Endothelial cell of umbilical vein (primary cell): ENCODE measurements around the gene COG5. TPM values are rescaled to one million over a fixed set of nuclear protein-coding genes. Genes with fewer than 3 reads are reported as not detected.

Source experiments
- BruUV-seq: library from RNA; stranded (reverse); fragments of 400-500 nt; replicated peaks from 2 replicates; lab custom pipeline; 2021; lab: Mats Ljungman, UMichigan
- CTCF ChIA-PET: fragments of 300-600, 350-600 bp; sonication (Branson Sonifier 250); formaldehyde crosslinking; loops from one replicate; lab custom pipeline; 2021; ENCODE audit warnings: antibody characterized with exemption, inconsistent platforms; lab: Charles Lee
- POLR2A ChIA-PET: fragments of 300-600, 350-600 bp; sonication (Branson Sonifier 250); formaldehyde crosslinking; loops from one replicate; lab custom pipeline; 2021; ENCODE audit warnings: antibody characterized with exemption, inconsistent platforms; lab: Charles Lee
- DNase-seq: peaks from one replicate; pipeline ENCODE4 v3.0.0-alpha.2; 2011; ENCODE audit warnings: low read depth, low spot score
- FAIRE-seq: peaks from 2 replicates; lab custom pipeline; 2011; peaks lifted over from hg19 to GRCh38; lab: Jason Lieb, UNC
- H2AFZ ChIP-seq: 2 replicates; pipeline ENCODE4 v1.6.0; 2012; ENCODE audit warnings: low read depth, low read length, control low read depth, inconsistent platforms
- H3K27ac ChIP-seq: 2 replicates; pipeline ENCODE4 v1.5.1; 2011; ENCODE audit warnings: low read depth, mild to moderate bottlenecking, control low read depth, low read length, moderate library complexity; ENCODE audit not compliant: insufficient read depth
- H3K27me3 ChIP-seq, 2 experiments: 2 replicates each; pipeline versions ENCODE4 v1.6.0 to v1.6.1; 2011; ENCODE audit warnings: low read length in 2 of 2, mixed read lengths in 1 of 2; ENCODE audit not compliant: control insufficient read depth in 2 of 2, insufficient read depth in 2 of 2
- H3K36me3 ChIP-seq, 2 experiments: 2 replicates in 1 of 2; 3 replicates in 1 of 2; pipeline ENCODE4 v1.5.1; 2011; ENCODE audit warnings: low read length in 2 of 2, mild to moderate bottlenecking in 1 of 2, moderate library complexity in 1 of 2; ENCODE audit not compliant: control insufficient read depth in 2 of 2, insufficient read depth in 2 of 2; ENCODE audit errors: extremely low read depth in 1 of 2
- H3K4me1 ChIP-seq: 3 replicates; pipeline ENCODE4 v1.5.1; 2011; ENCODE audit warnings: mild to moderate bottlenecking, low read length; ENCODE audit not compliant: control insufficient read depth, insufficient read depth; ENCODE audit errors: extremely low read depth
- H3K4me2 ChIP-seq: 2 replicates; pipeline ENCODE4 v1.6.1; 2011; ENCODE audit warnings: low read length, control low read depth, mixed read lengths; ENCODE audit not compliant: insufficient read depth
- H3K4me3 ChIP-seq, 3 experiments: fragments of 200-600 bp in 1 of 3; sonication (generic), shearing (Covaris generic) in 1 of 3; replicated peaks in 1 of 3; 2 replicates each; pipeline ENCODE4 v1.5.1; 2011 to 2016; ENCODE audit warnings: control low read depth in 3 of 3, low read length in 3 of 3, mild to moderate bottlenecking in 2 of 3, inconsistent platforms in 1 of 3, low read depth in 1 of 3, moderate library complexity in 1 of 3; ENCODE audit not compliant: insufficient read depth in 1 of 3
- H3K79me2 ChIP-seq: 2 replicates; pipeline ENCODE4 v1.6.0; 2012; ENCODE audit warnings: low read length, inconsistent platforms; ENCODE audit not compliant: control insufficient read depth, insufficient read depth
- H3K9ac ChIP-seq: replicated peaks from 2 replicates; pipeline ENCODE3; 2011; ENCODE audit warnings: low read length, control low read depth; ENCODE audit not compliant: insufficient read depth; ENCODE audit errors: extremely low read depth
- H3K9me1 ChIP-seq: replicated peaks from 3 replicates; pipeline ENCODE4 v1.6.0; 2011; ENCODE audit warnings: mild to moderate bottlenecking, low read length; ENCODE audit not compliant: control insufficient read depth, insufficient read depth; ENCODE audit errors: extremely low read depth
- H3K9me3 ChIP-seq: replicated peaks from 2 replicates; pipeline ENCODE4 v1.5.1; 2012; ENCODE audit warnings: low read length, inconsistent platforms; ENCODE audit not compliant: control insufficient read depth, insufficient read depth
- H4K20me1 ChIP-seq: replicated peaks from 2 replicates; pipeline ENCODE3; 2011; ENCODE audit warnings: mild to moderate bottlenecking, low read length; ENCODE audit not compliant: control insufficient read depth, insufficient read depth; ENCODE audit errors: extremely low read depth
- CTCF ChIP-seq, 2 donors: IDR thresholded peaks; 1 replicate in 1 of 2; 2 replicates in 1 of 2; pipeline ENCODE4 v1.5.1; 2011; ENCODE audit warnings: low read length in 2 of 2, mild to moderate bottlenecking in 2 of 2, moderate library complexity in 2 of 2, control low read depth in 1 of 2, inconsistent platforms in 1 of 2, low read depth in 1 of 2; ENCODE audit not compliant: insufficient read depth in 1 of 2; ENCODE audit errors: extremely low read depth in 1 of 2
- EZH2 ChIP-seq: IDR thresholded peaks from 2 replicates; pipeline ENCODE4 v1.6.1; 2012; ENCODE audit warnings: borderline replicate concordance, low read depth, mild to moderate bottlenecking, moderate library complexity, low read length, inconsistent platforms; ENCODE audit not compliant: severe bottlenecking
- FOS ChIP-seq: IDR thresholded peaks from 2 replicates; pipeline ENCODE4 v1.6.1; 2011; ENCODE audit warnings: mild to moderate bottlenecking, low read length, moderate library complexity, borderline replicate concordance; ENCODE audit not compliant: insufficient read depth
- GATA2 ChIP-seq: IDR thresholded peaks from 2 replicates; pipeline ENCODE4 v1.7.0; 2011; ENCODE audit warnings: low read depth, mild to moderate bottlenecking, moderate library complexity, mixed read lengths, low read length; ENCODE audit not compliant: insufficient read length, insufficient read depth
- JUN ChIP-seq: IDR thresholded peaks from 2 replicates; pipeline ENCODE4 v1.6.1; 2011; ENCODE audit warnings: borderline replicate concordance, low read depth; ENCODE audit not compliant: insufficient read length, insufficient read depth
- MYC ChIP-seq: IDR thresholded peaks from one replicate; pipeline ENCODE4 v1.6.1; 2011; ENCODE audit warnings: mild to moderate bottlenecking, low read depth, low read length
- POLR2A ChIP-seq: IDR thresholded peaks from 2 replicates; pipeline ENCODE4 v1.6.1; 2012; ENCODE audit warnings: low read depth, mild to moderate bottlenecking, control low read depth, low read length
- POLR2AphosphoS5 ChIP-seq: IDR thresholded peaks from 2 replicates; pipeline ENCODE4 v1.6.1; 2012; ENCODE audit warnings: low read depth, mild to moderate bottlenecking, control low read depth, low read length, moderate library complexity; ENCODE audit not compliant: insufficient read depth
- dilution Hi-C: fragments of 300-500 bp; cut with MboI; formaldehyde crosslinking; loops from one replicate; pipeline ENCODE4 v1.15.0; 2019; ENCODE audit warnings: low sequenced_read_pairs; ENCODE audit not compliant: extremely low pct_ligation_motif_present
- intact Hi-C: fragments of 100-400 bp; cut with micrococcal nuclease; formaldehyde crosslinking; loops from one replicate; pipeline ENCODE4 v1.10.0; 2022
- polyA plus RNA-seq, 4 experiments: library from polyadenylated mRNA; depleted of rRNA in 3 of 4; stranded (reverse) in 3 of 4; unstranded in 1 of 4; fragments of >200 nt; gene quantifications; 2 replicates each; pipeline versions ENCODE4 v1.2.1 to v1.2.3, GENCODE V29; 2011 to 2012; ENCODE audit warnings: missing spikeins in 1 of 4
- total RNA-seq: library from RNA; stranded (reverse); gene quantifications from 2 replicates; pipeline ENCODE4 v1.2.3, GENCODE V29; 2021
- TF ChIP-seq, protein P1 (sequence below): IDR thresholded peaks from 2 replicates; pipeline ENCODE4 v1.6.1; 2011; ENCODE audit not compliant: insufficient read depth, insufficient read length

The COG5 gene
- total and polyA plus RNA-seq, 2 donors (not counting 3 experiments of a cell fraction or from before 2014, with no cell fraction given): 18.8 to 45.3 TPM

- H3K9me1 ChIP-seq: no peaks in the 10 kb centered on the region
- H3K27me3 ChIP-seq: no peaks in the 10 kb centered on the region
- no TSS peak for BruUV-seq
- H3K9me3 ChIP-seq: no peaks in the 10 kb centered on the region
- H3K27ac ChIP-seq: no peak overlapping the region
- POLR2A ChIA-PET: interaction anchor here (1.0 to 1.5 kb wide), 2 partner anchors 10 to 11 kb away, joined by 5 to 7 read pairs; partner anchors contain the start of gene HBP1
- H3K36me3 ChIP-seq: peaks cover 0 to 5% of the 10 kb centered on the region in 2 experiments
- FAIRE-seq (no peak), DNase-seq (no peak)
- H3K79me2 ChIP-seq: peaks cover 41% of the 10 kb centered on the region
- intact Hi-C loops (no loop called here), dilution Hi-C loops (no loop called here)
- no peak overlapping the region for H3K4me3 ChIP-seq
- no peak overlapping the region for H3K4me2 ChIP-seq
- no peak overlapping the region for H2AFZ ChIP-seq
- H4K20me1 ChIP-seq: peaks cover 4% of the 10 kb centered on the region
- no peak overlapping the region for H3K9ac ChIP-seq
- peaks cover 27% of the 10 kb centered on the region for H3K4me1 ChIP-seq
- no peak for TF ChIP-seq GATA2
- TF ChIP-seq JUN: no peak
- peak; percentile 42 for TF ChIP-seq FOS
- CTCF ChIA-PET: interaction anchor here (0.9 to 1.7 kb wide), 5 partner anchors 10 to 232 kb away, joined by 5 to 9 read pairs (median 6); partner anchors contain the start of gene HBP1
Observed at GRCh38 chr7:107179326-107180164, 384.2 kb downstream of the COG5 start.

GRCh38 chr7:107173691-107174406, 389.9 kb downstream of the COG5 start:
- Histone ChIP-seq H3K9ac (no peak overlapping the region), H3K4me3 (no peak overlapping the region), H3K4me1 (peaks cover 6% of the 10 kb centered on the region), H3K9me3 (no peaks in the 10 kb centered on the region), H3K27me3 (no peaks in the 10 kb centered on the region), H2AFZ (no peak overlapping the region), H3K79me2 (peaks cover 80% of the 10 kb centered on the region), H3K27ac (no peak overlapping the region), H3K4me2 (no peak overlapping the region), H3K9me1 (no peaks in the 10 kb centered on the region), H4K20me1 (peaks cover 14% of the 10 kb centered on the region), H3K36me3 (no peaks in the 10 kb centered on the region)
- POLR2A ChIA-PET: no interaction called here
- TF ChIP-seq GATA2 (no peak), EZH2 (no peak), POLR2AphosphoS5 (no peak), JUN (no peak), MYC (no peak), CTCF (IDR thresholded peaks at IDR 0.05; ENCODE audit: extremely low read depth in 1 of 2, insufficient read depth in 1 of 2, low read depth in 1 of 2, low read length in 2 of 2) (no peak), FOS (no peak), POLR2A (no peak)
- TF ChIP-seq, protein P1, sequence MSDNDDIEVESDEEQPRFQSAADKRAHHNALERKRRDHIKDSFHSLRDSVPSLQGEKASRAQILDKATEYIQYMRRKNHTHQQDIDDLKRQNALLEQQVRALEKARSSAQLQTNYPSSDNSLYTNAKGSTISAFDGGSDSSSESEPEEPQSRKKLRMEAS: no peak
- intact Hi-C loops (no loop called here), dilution Hi-C loops (no loop called here)
- CTCF ChIA-PET: interaction anchor here (1.0 to 1.1 kb wide), 2 partner anchors 20 to 226 kb away, joined by 3 read pairs; no protein-coding TSS in a partner anchor
- no TSS peak for BruUV-seq
- DNase-seq (no peak), FAIRE-seq (no peak)
